ENCODE results near the gene ATXN7L3.

ATXN7L3 gene

DNA sequence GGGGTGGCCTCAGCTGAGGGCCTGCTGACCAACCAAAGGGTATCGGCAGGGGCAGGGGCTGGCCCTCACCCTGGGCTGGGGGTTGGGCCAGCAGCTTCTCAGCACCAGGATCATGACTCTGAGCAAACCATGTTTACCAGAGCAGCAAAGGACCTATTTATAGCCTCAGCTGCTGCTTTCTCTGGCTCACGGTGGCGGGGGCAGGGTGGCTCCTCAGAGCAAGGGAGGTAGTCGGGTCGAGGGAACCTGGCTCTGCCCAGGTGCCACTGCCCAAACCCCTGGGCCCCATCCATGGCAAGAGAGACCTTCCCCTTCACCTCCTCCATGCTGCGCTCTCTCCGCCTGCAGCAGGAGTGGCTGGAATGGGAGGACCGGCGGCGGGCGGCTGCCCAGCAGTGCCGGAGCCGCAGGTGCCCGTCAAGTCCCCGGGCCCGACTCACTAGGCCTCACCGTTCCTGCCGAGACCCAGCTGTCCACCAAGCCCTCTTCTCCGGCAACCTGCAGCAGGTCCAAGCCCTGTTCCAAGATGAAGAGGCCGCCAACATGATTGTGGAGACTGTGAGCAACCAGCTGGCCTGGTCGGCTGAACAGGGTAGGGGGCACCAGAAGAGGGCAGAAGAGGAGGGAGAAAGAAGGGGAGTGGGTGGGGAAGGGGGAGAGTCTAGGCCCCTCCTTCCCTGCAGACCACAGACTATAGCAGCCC is 29.0 kb downstream of the ATXN7L3 start, which contains the start of gene ASB16:
ASB16 (plus strand) TSS at position 206 of the 703 bp plus-strand sequence; CDS start at position 292, 86 bp downstream.
- no peak for DNase-seq (ENCODE audit: extremely low read depth, insufficient read length)
- H3K4me3 ChIP-seq (replicated peaks; ENCODE audit: low read depth, low read length): no peak within 1 kb of the TSS
- TF ChIP-seq, protein P1, sequence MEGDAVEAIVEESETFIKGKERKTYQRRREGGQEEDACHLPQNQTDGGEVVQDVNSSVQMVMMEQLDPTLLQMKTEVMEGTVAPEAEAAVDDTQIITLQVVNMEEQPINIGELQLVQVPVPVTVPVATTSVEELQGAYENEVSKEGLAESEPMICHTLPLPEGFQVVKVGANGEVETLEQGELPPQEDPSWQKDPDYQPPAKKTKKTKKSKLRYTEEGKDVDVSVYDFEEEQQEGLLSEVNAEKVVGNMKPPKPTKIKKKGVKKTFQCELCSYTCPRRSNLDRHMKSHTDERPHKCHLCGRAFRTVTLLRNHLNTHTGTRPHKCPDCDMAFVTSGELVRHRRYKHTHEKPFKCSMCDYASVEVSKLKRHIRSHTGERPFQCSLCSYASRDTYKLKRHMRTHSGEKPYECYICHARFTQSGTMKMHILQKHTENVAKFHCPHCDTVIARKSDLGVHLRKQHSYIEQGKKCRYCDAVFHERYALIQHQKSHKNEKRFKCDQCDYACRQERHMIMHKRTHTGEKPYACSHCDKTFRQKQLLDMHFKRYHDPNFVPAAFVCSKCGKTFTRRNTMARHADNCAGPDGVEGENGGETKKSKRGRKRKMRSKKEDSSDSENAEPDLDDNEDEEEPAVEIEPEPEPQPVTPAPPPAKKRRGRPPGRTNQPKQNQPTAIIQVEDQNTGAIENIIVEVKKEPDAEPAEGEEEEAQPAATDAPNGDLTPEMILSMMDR (IDR thresholded peaks at IDR 0.05; ENCODE audit: insufficient read depth, low read length, poor library complexity, severe bottlenecking): no peak
- no peaks in the 10 kb centered on the region for H3K27me3 ChIP-seq (replicated peaks; ENCODE audit: control insufficient read depth, insufficient read depth, low read length)
- no peaks in the 10 kb centered on the region; the same call in 1 of the 2 replicates for H3K36me3 ChIP-seq (ENCODE audit: control insufficient read depth, insufficient read depth, low read length)

DNA sequence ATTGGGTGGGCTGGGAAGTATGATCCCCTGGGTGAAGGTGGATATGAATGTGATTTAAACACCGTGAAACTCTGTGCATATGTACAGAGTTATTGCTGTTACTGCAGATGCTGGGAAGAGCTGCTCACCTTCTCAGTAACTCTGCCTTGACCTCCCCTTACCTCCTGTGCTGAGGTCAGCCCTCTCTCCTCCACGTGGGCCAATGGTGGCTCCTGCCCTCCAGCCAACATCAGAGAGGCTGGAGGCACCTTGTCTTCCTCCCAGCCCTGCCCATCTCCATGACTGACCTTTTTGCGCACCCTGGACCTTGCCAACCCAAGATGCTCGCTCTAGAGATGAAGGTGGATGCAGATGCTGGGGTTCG is 29.6 kb downstream of the ATXN7L3 start:
- no peak for DNase-seq (ENCODE audit: extremely low read depth, insufficient read length)
- no peaks in the 10 kb centered on the region for H3K27me3 ChIP-seq (replicated peaks; ENCODE audit: control insufficient read depth, insufficient read depth, low read length)
- H3K4me3 ChIP-seq (replicated peaks; ENCODE audit: low read depth, low read length): no peak overlapping the region
- TF ChIP-seq, protein P1 (IDR thresholded peaks at IDR 0.05; ENCODE audit: insufficient read depth, low read length, poor library complexity, severe bottlenecking): no peak
- no peaks in the 10 kb centered on the region; the same call in 1 of the 2 replicates for H3K36me3 ChIP-seq (ENCODE audit: control insufficient read depth, insufficient read depth, low read length)

DNA sequence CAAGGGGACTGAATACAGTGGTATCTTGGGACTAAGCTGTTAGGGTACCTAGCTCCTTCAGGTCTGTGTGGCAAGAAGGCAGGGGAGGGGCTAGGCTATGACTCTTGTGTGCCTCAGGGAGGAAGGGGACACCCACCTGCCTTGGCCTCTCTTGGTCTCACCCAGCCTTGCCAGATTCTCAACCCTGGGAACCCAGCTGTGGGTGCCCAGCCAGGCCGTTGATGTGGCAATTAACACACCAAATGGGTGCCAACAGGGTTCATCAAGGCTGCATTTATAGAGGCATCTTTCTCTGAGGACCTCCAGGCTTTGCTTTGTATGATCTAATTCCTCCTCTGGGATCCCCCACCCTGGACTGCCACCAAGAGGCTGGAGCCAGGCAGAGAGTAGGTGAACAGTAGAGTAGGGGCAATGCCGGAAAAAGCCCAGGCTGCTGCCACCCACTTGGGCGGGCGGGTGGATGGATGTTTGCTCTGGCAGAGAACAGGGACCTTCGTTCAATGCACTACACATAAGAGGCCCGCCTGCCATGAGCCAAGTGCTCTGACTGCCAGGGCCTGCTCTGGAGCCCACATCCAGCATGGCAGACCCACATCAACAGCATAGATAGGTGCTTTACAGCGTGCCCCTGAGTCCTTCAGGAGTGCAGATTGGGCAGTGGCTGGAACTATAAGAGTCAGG is 32.4 kb downstream of the ATXN7L3 start:
- DNase-seq (ENCODE audit: extremely low read depth, insufficient read length): no peak
- Histone ChIP-seq H3K36me3 (ENCODE audit: control insufficient read depth, insufficient read depth, low read length) (no peaks in the 10 kb centered on the region), H3K4me3 (replicated peaks; ENCODE audit: low read depth, low read length) (no peak overlapping the region), H3K27me3 (replicated peaks; ENCODE audit: control insufficient read depth, insufficient read depth, low read length) (no peaks in the 10 kb centered on the region)
- TF ChIP-seq, protein P1 (IDR thresholded peaks at IDR 0.05; ENCODE audit: insufficient read depth, low read length, poor library complexity, severe bottlenecking): no peak

DNA sequence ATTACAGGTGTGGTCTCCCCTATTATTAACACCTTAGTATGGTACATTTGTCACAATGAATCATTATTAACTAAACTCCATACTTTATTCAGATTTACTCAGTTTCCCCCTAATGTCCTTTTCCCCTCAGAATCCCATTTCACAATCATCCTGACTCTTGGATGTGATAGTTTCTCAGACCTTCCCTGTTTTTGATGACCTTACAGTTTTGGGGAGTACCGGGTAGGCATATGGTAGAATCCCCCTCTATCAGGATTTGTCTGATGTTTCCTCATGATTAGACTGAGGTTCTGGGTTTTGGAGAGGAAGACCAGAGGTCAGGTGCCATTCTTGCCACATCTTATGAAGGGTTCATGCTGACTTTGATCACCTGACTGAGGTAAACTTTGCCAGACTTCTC is 35.2 kb downstream of the ATXN7L3 start:
- no peak for DNase-seq (ENCODE audit: extremely low read depth, insufficient read length)
- H3K4me3 ChIP-seq (replicated peaks; ENCODE audit: low read depth, low read length): no peak overlapping the region
- TF ChIP-seq, protein P1 (IDR thresholded peaks at IDR 0.05; ENCODE audit: insufficient read depth, low read length, poor library complexity, severe bottlenecking): no peak
- H3K36me3 ChIP-seq (ENCODE audit: control insufficient read depth, insufficient read depth, low read length): peaks cover 9% of the 10 kb centered on the region
- no peaks in the 10 kb centered on the region for H3K27me3 ChIP-seq (replicated peaks; ENCODE audit: control insufficient read depth, insufficient read depth, low read length)

DNA sequence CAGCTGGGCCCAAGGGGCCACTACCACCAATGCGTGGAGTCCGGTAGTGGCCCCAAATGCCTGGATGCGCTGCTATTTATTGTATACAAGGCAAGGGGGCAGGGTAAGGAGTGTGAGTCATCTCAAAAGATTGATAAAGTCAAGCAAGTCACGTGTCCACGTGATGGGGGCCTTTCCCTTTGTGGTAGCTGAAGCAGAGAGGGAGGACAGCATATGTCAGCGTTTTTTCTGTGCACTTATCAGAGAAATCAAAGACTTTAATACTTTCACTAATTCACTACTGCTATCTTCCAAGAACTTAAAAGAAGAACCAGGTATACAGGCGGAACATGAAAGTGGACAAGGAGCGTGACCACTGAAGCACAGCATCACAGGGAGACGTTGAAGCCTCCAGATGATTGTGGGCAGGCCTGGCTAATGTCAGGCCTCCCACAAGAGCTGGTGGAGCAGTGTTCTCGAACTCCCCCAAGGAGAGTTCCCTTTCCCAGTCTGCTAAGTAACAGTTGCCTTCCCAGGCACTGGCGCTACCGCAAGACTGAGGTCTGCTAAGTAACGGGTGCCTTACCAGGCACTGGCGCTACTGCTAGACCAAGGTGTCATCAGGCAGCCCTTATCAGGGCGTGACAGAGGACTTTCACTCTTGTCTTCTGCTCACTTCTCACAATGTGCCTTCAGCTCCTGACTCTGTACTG is 40.0 kb downstream of the ATXN7L3 start:
- TF ChIP-seq, protein P1 (IDR thresholded peaks at IDR 0.05; ENCODE audit: insufficient read depth, low read length, poor library complexity, severe bottlenecking): no peak
- Histone ChIP-seq H3K27me3 (replicated peaks; ENCODE audit: control insufficient read depth, insufficient read depth, low read length) (no peaks in the 10 kb centered on the region), H3K4me3 (replicated peaks; ENCODE audit: low read depth, low read length) (no peak overlapping the region), H3K36me3 (ENCODE audit: control insufficient read depth, insufficient read depth, low read length) (peaks cover 18% of the 10 kb centered on the region)
- DNase-seq (ENCODE audit: extremely low read depth, insufficient read length): no peak
